Activated CD8-positive, alpha-beta T cell treated with anti-CD3 and anti-CD28 coated beads for 36 hours (primary cell): ENCODE data around the gene PNN. TPM values are rescaled to one million over a fixed set of nuclear protein-coding genes. Genes with fewer than 3 reads are reported as not detected.
A peak's percentile ranks its signal among the peaks of the same experiment; 100 is the strongest.
"Not testable (repeated sequence)": the region's sequence is repeated elsewhere in the genome, so short reads cannot be mapped to it uniquely, and the experiment has no call there.

Source experiments
- ATAC-seq: fragments of 200-7000 bp; cut with Tn5 transposase; one replicate; pipeline ENCODE4 v1.10.0; 2021; ENCODE audit warnings: mild to moderate bottlenecking, moderate library complexity
- CTCF ChIA-PET: fragments of 350-600 bp; sonication (Branson Sonifier 250); formaldehyde crosslinking; loops from one replicate; lab custom pipeline; 2021; ENCODE audit warnings: antibody characterized with exemption; lab: Charles Lee
- POLR2A ChIA-PET: fragments of 350-600 bp; sonication (Branson Sonifier 250); formaldehyde crosslinking; loops from one replicate; lab custom pipeline; 2021; ENCODE audit warnings: antibody characterized with exemption; lab: Charles Lee
- DNase-seq: peaks from one replicate; pipeline ENCODE4 v3.0.0-alpha.2; 2020
- H3K27ac Mint-ChIP-seq: one replicate; pipeline ENCODE4 v1.8.0; 2021; ENCODE audit warnings: mild to moderate bottlenecking, mixed read lengths
- H3K27me3 Mint-ChIP-seq: one replicate; pipeline ENCODE4 v1.8.0; 2021; ENCODE audit warnings: mixed read lengths
- H3K36me3 Mint-ChIP-seq: one replicate; pipeline ENCODE4 v1.8.0; 2021; ENCODE audit warnings: low read depth, mixed read lengths
- H3K4me1 Mint-ChIP-seq: one replicate; pipeline ENCODE4 v1.8.0; 2021; ENCODE audit warnings: low read depth, mixed read lengths
- H3K4me3 Mint-ChIP-seq: one replicate; pipeline ENCODE4 v1.8.0; 2021; ENCODE audit warnings: mild to moderate bottlenecking, moderate library complexity, mixed read lengths
- H3K9me3 Mint-ChIP-seq: one replicate; pipeline ENCODE4 v1.8.0; 2021; ENCODE audit warnings: mixed read lengths
- CTCF ChIP-seq: fragments of 200-600 bp; IDR thresholded peaks from one replicate; pipeline ENCODE4 v1.8.0; 2022; ENCODE audit warnings: antibody characterized with exemption, mild to moderate bottlenecking
- intact Hi-C: fragments of 100-400 bp; cut with micrococcal nuclease; formaldehyde crosslinking; loops from one replicate; pipeline ENCODE4 v1.10.0; 2022
- total RNA-seq, 2 experiments: library from RNA; stranded (reverse); gene quantifications; one replicate each; pipeline ENCODE4 v1.2.3, GENCODE V29; 2021

The PNN gene
- total RNA-seq, 2 experiments from 2014 or later: 106 to 107 TPM

GRCh38 chr14:39180553-39180952 is 5.5 kb downstream of the PNN start:
- no peaks in the 10 kb centered on the region for H3K9me3 Mint-ChIP-seq
- DNase-seq: no peak
- no peaks in the 10 kb centered on the region for H3K27me3 Mint-ChIP-seq
- CTCF ChIA-PET: no interaction called here
- TF ChIP-seq CTCF: no peak
- no peak overlapping the region for H3K27ac Mint-ChIP-seq
- peaks cover 29% of the 10 kb centered on the region for H3K4me1 Mint-ChIP-seq
- POLR2A ChIA-PET: interaction anchor here (0.7 to 2.1 kb wide), 11 partner anchors 8 to 252 kb away, joined by 3 to 8 read pairs (median 5); partner anchors contain the start of genes FBXO33 and TRAPPC6B
- peaks cover 56% of the 10 kb centered on the region for H3K36me3 Mint-ChIP-seq
- H3K4me3 Mint-ChIP-seq: no peak overlapping the region
- intact Hi-C loops: loop anchor here (5.0 kb wide), 1 partner anchor 47 kb away; no protein-coding TSS in a partner anchor
- no peak for ATAC-seq

- H3K4me1 Mint-ChIP-seq: peaks cover 27% of the 10 kb centered on the region
- ATAC-seq (no peak), DNase-seq (no peak)
- H3K4me3 Mint-ChIP-seq: no peak overlapping the region
- no peaks in the 10 kb centered on the region for H3K9me3 Mint-ChIP-seq
- H3K27ac Mint-ChIP-seq: no peak overlapping the region
- intact Hi-C loops: loop anchor here (5.0 kb wide), 1 partner anchor 46 kb away; no protein-coding TSS in a partner anchor
- POLR2A ChIA-PET: interaction anchor here (1.0 to 1.8 kb wide), 9 partner anchors 8 to 251 kb away, joined by 3 to 8 read pairs (median 5); partner anchors contain the start of genes FBXO33 and TRAPPC6B
- no peaks in the 10 kb centered on the region for H3K27me3 Mint-ChIP-seq
- H3K36me3 Mint-ChIP-seq: peaks cover 49% of the 10 kb centered on the region
- CTCF ChIA-PET: no interaction called here
- TF ChIP-seq CTCF: no peak
These were observed 6.1 kb downstream of the PNN start for GRCh38 chr14:39181026-39181692.

GRCh38 chr14:39181693-39182047 is 6.6 kb downstream of the PNN start:
- Mint-ChIP-seq H3K4me1 (peaks cover 27% of the 10 kb centered on the region), H3K36me3 (peaks cover 48% of the 10 kb centered on the region), H3K27me3 (no peaks in the 10 kb centered on the region), H3K27ac (no peak overlapping the region), H3K4me3 (no peak overlapping the region), H3K9me3 (no peaks in the 10 kb centered on the region)
- CTCF ChIA-PET: no interaction called here
- ATAC-seq (no peak), DNase-seq (no peak)
- POLR2A ChIA-PET: interaction anchor here (0.9 to 1.5 kb wide), 6 partner anchors 12 to 85 kb away, joined by 3 to 7 read pairs (median 4); partner anchors contain the start of gene TRAPPC6B
- intact Hi-C loops: loop anchor here (5.0 kb wide), 1 partner anchor 46 kb away; no protein-coding TSS in a partner anchor
- TF ChIP-seq CTCF: no peak

GRCh38 chr14:39182770-39183684 is 8.0 kb downstream of the PNN start:
- CTCF ChIA-PET: no interaction called here
- DNase-seq (no peak), ATAC-seq (no peak)
- POLR2A ChIA-PET: interaction anchor here (0.9 to 1.1 kb wide), 2 partner anchors 13 to 58 kb away, joined by 3 to 5 read pairs; partner anchors contain the start of gene TRAPPC6B
- H3K4me1 Mint-ChIP-seq: peaks cover 24% of the 10 kb centered on the region
- H3K9me3 Mint-ChIP-seq: no peaks in the 10 kb centered on the region
- no peak overlapping the region for H3K4me3 Mint-ChIP-seq
- intact Hi-C loops: loop anchor here (5.0 kb wide), 1 partner anchor 44 kb away; no protein-coding TSS in a partner anchor
- no peak for TF ChIP-seq CTCF
- peak overlapping the region; percentile 13 for H3K27ac Mint-ChIP-seq
- no peaks in the 10 kb centered on the region for H3K27me3 Mint-ChIP-seq
- peaks cover 37% of the 10 kb centered on the region for H3K36me3 Mint-ChIP-seq

GRCh38 chr14:39183685-39184003 is 8.6 kb downstream of the PNN start:
- H3K9me3 Mint-ChIP-seq, H3K4me3 Mint-ChIP-seq, CTCF ChIA-PET, H3K27me3 Mint-ChIP-seq, H3K27ac Mint-ChIP-seq, POLR2A ChIA-PET, ATAC-seq, DNase-seq: not testable (repeated sequence)
- H3K36me3 Mint-ChIP-seq: peaks cover 32% of the 10 kb centered on the region
- peaks cover 28% of the 10 kb centered on the region for H3K4me1 Mint-ChIP-seq
- intact Hi-C loops: loop anchor here (5.0 kb wide), 1 partner anchor 44 kb away; no protein-coding TSS in a partner anchor
